Lung (tissue), 12 donors: ENCODE results near the gene NDUFB11. TPM values are rescaled to one million over a fixed set of nuclear protein-coding genes. Genes with fewer than 3 reads are reported as not detected.
A peak's percentile ranks its signal among the peaks of the same experiment; 100 is the strongest.

Experiments
- ATAC-seq: fragments of 200-7000 bp; cut with Tn5 transposase; one replicate; pipeline ENCODE4 v1.9.1; 2020; ENCODE audit warnings: moderate number of reproducible peaks; ENCODE audit not compliant: insufficient read depth, low FRiP score
- DNase-seq, 3 donors: peaks; one replicate each; pipeline ENCODE4 v3.0.0-alpha.2; 2013 to 2017
- H3K27ac ChIP-seq, 2 donors: one replicate each; pipeline ENCODE4 v1.5.1; 2013; ENCODE audit warnings: mild to moderate bottlenecking in 2 of 2, moderate library complexity in 2 of 2, control low read depth in 1 of 2, inconsistent platforms in 1 of 2, low read depth in 1 of 2, low read length in 1 of 2
- H3K27me3 ChIP-seq, 3 donors: one replicate each; pipeline ENCODE4 v1.5.1; 2013; ENCODE audit warnings: low read length in 2 of 3; ENCODE audit not compliant: control insufficient read depth in 3 of 3, insufficient read depth in 3 of 3
- H3K36me3 ChIP-seq, 4 donors: one replicate each; pipeline ENCODE4 v1.5.1; 2013; ENCODE audit warnings: low read length in 4 of 4, mild to moderate bottlenecking in 1 of 4, moderate library complexity in 1 of 4; ENCODE audit not compliant: control insufficient read depth in 4 of 4, insufficient read depth in 4 of 4
- H3K4me1 ChIP-seq, 5 donors: one replicate each; pipeline ENCODE4 v1.5.1; 2013; ENCODE audit warnings: low read length in 5 of 5, mild to moderate bottlenecking in 2 of 5, moderate library complexity in 1 of 5; ENCODE audit not compliant: control insufficient read depth in 5 of 5, insufficient read depth in 5 of 5
- H3K4me3 ChIP-seq: one replicate; pipeline ENCODE4 v1.5.1; 2013; ENCODE audit warnings: mild to moderate bottlenecking, control low read depth, moderate library complexity
- H3K9ac ChIP-seq, 2 donors: one replicate each; pipeline ENCODE4 v1.5.1; 2013; ENCODE audit warnings: low read length in 2 of 2, control low read depth in 1 of 2; ENCODE audit not compliant: insufficient read depth in 1 of 2
- H3K9me3 ChIP-seq, 4 donors: one replicate each; pipeline ENCODE4 v1.5.1; 2013; ENCODE audit warnings: low read length in 3 of 4, mild to moderate bottlenecking in 1 of 4, moderate library complexity in 1 of 4; ENCODE audit not compliant: control insufficient read depth in 4 of 4, insufficient read depth in 3 of 4
- WGBS, 2 donors: extraction: QIAGEN DNeasy Blood & Tissue Kit; methylation state at CpG; one replicate each; pipeline ENCODE4 v1.1.7; 2013; 5-methylcytosine and 5-hydroxymethylcytosine counted together
- polyA plus RNA-seq, 2 donors: library from polyadenylated mRNA; stranded (reverse); fragments of 200-250 nt; gene quantifications; one replicate each; pipeline ENCODE4 v1.2.1, GENCODE V29; 2013
- total RNA-seq, 2 donors: library from RNA; depleted of rRNA in 1 of 2; stranded (reverse); fragments of >200 nt in 1 of 2; gene quantifications; one replicate each; pipeline ENCODE4 v1.2.1, GENCODE V29; 2014 to 2021
- TF ChIP-seq, protein P1 (sequence below): IDR thresholded peaks from 2 replicates; pipeline ENCODE4 v1.5.1; 2012; ENCODE audit warnings: mild to moderate bottlenecking; ENCODE audit errors: control extremely low read depth, extremely low read depth
- donor health status: control.
- donor health status: control.
- donor health status: Bipolar disorder and iron deficiency.
- donor health status: healthy.
- donor health status: DM: yes; HTN: yes; CAD: no.

NDUFB11 gene
- total and polyA plus RNA-seq, 4 donors, result 69.7 to 96.0 (median 76.0) TPM

DNA sequence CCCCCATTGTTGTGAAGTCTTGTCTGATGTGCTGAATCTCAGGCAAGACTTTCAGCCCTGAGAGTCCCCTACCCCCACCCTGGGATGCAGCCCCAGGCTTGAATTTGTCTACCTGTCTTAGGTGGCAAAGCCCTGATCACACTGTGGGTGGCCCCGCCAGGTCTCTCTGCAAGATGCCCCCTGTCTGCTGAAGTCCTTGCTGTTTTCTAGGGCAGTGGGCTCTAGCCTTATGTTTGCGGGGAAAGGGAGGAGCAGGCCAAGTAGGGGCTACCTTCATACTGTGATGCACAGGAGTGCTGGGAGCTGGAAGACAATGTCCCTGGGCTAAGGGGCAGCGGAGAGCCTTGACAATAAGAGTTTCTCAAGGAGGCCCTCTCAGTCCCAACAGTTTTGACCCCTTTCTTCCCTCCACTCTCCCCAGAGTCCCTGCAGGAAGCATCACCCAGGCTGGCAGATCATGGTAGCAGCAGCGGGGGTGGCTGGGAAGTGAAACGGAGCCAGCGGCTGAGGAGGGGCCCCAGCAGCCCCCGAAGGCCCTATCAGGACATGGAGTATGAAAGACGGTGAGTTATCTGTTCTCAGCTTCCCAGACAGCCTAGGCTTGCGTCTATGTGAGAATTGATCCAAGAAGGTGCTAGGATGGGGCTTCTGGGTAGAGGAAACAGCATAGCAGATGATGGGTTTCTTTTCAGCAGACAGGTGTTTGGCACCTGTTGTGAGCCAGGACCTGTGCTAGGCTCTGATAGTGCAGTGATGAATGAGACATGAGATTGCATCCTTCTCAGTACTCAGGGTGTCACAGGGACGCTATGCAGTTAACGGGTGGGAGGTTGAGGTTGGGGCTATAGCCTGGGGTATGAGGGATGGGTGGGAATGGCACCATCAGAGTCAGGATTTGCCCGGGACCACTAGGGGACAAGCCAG is 2.7 kb upstream of the NDUFB11 start:
- no peak for ATAC-seq

GRCh38 chrX:47146121-47146935 is 1.8 kb upstream of the NDUFB11 start:
- whole genome bisulfite sequencing, 2 donors, result 4 to 41% methylated on average over 7 to 10 of the region's 10 CpGs
- DNase-seq, result peak in 2 of 3 donors; percentile 10 to 25
- peaks cover 0 to 3% (median 0%) of the 10 kb centered on the region in 3 donors for H3K27me3 ChIP-seq

More for the DNA sequence above, 2.7 kb upstream of the NDUFB11 start:
- no peaks in the 10 kb centered on the region for H3K9me3 ChIP-seq
- 76 to 90% methylated on average over 12 of the region's 12 CpGs for WGBS, 2 donors
- H3K27me3 ChIP-seq, result peaks cover 0 to 3% (median 0%) of the 10 kb centered on the region in 3 donors
- H3K36me3 ChIP-seq, result peaks cover 1 to 3% (median 2%) of the 10 kb centered on the region in 4 donors
- peaks cover 0 to 15% (median 0%) of the 10 kb centered on the region in 5 donors for H3K4me1 ChIP-seq
- H3K9ac ChIP-seq, result no peak overlapping the region
- TF ChIP-seq, protein P1, sequence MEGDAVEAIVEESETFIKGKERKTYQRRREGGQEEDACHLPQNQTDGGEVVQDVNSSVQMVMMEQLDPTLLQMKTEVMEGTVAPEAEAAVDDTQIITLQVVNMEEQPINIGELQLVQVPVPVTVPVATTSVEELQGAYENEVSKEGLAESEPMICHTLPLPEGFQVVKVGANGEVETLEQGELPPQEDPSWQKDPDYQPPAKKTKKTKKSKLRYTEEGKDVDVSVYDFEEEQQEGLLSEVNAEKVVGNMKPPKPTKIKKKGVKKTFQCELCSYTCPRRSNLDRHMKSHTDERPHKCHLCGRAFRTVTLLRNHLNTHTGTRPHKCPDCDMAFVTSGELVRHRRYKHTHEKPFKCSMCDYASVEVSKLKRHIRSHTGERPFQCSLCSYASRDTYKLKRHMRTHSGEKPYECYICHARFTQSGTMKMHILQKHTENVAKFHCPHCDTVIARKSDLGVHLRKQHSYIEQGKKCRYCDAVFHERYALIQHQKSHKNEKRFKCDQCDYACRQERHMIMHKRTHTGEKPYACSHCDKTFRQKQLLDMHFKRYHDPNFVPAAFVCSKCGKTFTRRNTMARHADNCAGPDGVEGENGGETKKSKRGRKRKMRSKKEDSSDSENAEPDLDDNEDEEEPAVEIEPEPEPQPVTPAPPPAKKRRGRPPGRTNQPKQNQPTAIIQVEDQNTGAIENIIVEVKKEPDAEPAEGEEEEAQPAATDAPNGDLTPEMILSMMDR, result no peak
- DNase-seq, result no peak
- H3K27ac ChIP-seq, result no peak overlapping the region
- H3K4me3 ChIP-seq, result no peak overlapping the region

DNA sequence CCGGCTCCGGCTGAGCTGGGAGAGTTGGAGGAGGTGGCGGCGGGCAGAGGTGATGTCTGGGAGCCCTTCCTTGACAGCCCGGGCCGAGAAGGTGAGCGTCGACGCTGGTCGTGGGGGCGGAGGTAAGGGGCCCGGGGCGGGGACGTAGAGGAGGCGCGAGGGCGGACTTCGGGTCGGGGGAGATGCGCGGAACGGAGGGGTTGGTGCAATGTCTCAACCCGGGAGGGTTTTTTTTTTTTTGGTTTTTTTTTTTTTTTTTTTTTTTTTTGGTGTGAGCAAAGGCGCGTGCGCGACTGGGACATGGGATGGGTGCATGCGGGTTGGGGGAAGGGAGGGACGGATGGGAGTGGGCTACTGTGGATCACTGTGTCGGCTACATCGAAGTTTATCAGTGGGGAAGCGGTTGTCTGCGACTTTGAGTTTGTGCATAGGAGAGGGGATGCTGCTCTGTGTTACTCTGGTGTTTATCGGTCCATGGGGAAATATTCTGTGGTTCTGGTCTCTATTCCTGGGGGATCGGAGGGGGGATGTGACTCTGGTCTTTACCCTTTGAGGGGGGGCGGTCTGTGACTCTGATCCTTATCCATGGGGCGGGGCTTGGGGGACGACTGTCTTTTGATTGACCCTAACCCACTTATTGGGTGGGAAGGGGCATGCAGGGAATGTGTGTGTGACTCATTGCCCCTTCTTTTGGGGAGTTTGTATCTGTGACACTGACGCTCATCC is 1.1 kb upstream of the NDUFB11 start:
- Histone ChIP-seq H3K27ac (peak overlapping the region; percentile 94 to 98), H3K9me3 (no peaks in the 10 kb centered on the region), H3K4me1 (peaks cover 0 to 15% (median 0%) of the 10 kb centered on the region in 5 donors), H3K36me3 (peaks cover 2 to 6% (median 5%) of the 10 kb centered on the region in 4 donors), H3K27me3 (peaks cover 0 to 3% (median 0%) of the 10 kb centered on the region in 3 donors), H3K9ac (peak overlapping the region; percentile 49 to 90), H3K4me3 (peak overlapping the region; percentile 70)
- WGBS, 2 donors, result 0 to 42% methylated on average over 21 to 39 of the region's 39 CpGs
- TF ChIP-seq, protein P1, result no peak
- ATAC-seq (peak; percentile 30), DNase-seq (peak in 2 of 3 donors; percentile 6 to 54)

More at GRCh38 chrX:47146121-47146935, 1.8 kb upstream of the NDUFB11 start:
- TF ChIP-seq, protein P1, result no peak
- no peaks in the 10 kb centered on the region for H3K9me3 ChIP-seq
- H3K27ac ChIP-seq, result peak overlapping the region in 1 of 2 donors; percentile 28
- peak overlapping the region; percentile 49 to 90 for H3K9ac ChIP-seq
- H3K4me3 ChIP-seq, result peak overlapping the region; percentile 57
- no peak for ATAC-seq
- peaks cover 0 to 15% (median 0%) of the 10 kb centered on the region in 5 donors for H3K4me1 ChIP-seq
- peaks cover 2 to 6% (median 5%) of the 10 kb centered on the region in 4 donors for H3K36me3 ChIP-seq
